Measurements from ENCODE around the gene RNF183.

Gene RNF183

DNA sequence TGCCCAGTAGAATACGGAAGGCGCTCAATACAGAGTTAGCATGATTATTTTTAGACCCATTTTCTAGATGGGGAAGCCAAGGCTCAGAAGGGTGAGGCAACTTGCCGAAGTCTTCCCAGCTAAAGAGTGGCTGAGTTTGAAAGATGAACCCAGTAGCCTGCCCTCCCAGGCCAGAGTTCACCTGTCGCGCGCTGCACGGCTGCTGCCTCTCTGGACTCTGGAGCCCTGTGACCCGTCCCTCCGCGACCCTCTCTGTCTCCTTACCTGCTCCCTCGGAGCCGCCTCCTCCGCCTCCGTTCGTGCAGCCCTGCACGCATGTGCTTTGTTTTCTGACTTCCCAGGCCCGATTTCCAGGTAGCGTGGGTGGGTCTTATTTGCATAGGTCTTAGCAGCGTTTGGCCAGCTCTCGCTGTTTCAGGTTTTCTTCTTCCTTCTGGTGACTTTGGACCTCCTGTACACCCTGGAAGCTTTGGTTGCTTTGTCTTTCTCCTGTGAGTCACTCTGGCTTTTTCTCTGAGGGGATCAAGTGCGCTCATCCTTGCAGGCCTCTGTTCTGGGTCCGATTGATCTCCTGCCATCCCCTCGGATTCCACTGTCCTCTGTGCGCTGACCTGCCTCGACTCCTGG is at the start of gene RNF183:
Gene RNF183, minus strand, starts transcription at position 585 of the 627 bp plus-strand sequence. CDS start 5,192 bp downstream, outside the sequence.
- no peak for DNase-seq (ENCODE audit: low spot score)

GRCh38 chr9:113352411-113352810 is 49.2 kb upstream of the RNF183 start:
- DNase-seq (ENCODE audit: low spot score): no peak

GRCh38 chr9:113352006-113352405 is 48.8 kb upstream of the RNF183 start:
- no peak for DNase-seq (ENCODE audit: low spot score)

DNA sequence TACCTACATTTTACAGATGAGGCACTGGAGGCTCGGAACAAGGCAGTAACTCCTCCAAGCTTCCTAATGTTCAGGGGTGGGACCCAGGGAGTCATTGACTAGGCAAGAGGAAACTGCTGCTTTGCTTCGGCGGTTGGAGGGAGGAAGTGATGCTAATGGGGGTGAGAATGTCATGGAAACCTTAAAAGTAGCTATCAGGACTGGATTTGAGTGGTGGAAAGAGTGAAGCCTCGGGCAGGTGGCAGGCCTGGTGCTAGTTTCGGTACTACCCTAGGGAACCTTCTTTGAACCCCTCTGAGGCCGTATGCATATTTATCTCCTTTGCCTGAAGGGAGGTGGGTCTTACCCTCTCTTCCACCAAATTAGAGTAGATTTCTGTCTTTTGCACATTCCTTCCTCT is 47.8 kb upstream of the RNF183 start:
- no peak for DNase-seq (ENCODE audit: low spot score)

DNA sequence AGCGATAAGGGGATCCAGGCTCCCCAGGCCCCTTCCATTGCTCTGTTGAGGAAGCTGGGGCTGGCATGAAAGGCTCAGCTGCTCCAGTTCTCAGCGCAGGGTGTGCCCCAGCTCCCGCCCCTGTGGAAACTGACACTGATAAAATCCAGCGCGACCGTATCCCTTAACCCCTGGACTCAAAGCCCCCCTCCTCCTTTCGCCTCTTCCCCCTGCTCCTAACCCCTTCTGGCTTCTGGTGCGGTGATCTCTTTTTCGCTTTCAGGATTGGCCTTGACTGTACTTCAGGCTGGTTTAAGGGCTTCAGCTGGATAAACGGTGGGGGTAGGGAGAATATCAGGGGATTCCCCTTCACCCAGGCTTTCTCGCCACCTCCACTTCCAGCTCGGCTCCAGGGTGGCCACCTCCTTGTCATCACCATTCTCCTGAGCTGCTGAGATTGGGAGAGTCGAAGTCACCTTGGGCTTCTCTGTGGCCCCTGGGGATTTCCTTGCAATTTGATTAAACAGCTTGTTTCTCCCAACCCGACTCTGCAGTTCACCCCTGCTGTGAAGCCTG is 47.0 kb upstream of the RNF183 start:
- DNase-seq (ENCODE audit: low spot score): no peak

DNA sequence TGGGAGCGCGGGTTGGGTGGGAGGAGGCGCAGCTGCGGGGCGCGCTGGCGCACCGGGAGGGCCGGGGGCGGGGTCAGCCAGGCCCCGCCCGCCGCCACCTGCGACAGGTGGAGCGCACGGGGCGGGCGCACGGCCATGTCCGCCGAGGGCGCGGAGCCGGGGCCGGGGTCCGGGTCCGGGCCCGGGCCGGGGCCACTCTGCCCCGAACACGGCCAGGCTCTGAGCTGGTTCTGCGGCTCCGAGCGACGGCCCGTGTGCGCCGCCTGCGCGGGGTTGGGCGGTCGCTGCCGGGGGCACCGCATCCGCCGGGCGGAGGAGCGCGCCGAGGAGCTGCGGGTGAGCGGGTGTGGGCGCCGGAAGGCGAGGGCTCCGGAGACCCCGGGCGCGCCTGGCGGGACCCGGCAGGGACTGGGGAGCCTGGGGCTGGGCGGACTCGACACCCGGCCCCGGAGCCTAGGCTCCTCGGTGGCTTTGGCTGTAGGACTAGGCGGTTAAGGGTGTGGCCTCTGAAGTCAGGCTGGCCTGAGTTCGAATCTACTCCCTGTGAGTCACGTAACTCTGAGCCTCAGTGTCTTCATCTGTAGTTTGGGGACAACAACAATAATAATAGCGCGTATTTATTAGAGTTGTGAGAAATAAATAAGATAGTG is 46.4 kb upstream of the RNF183 start, which contains the start of gene BSPRY:
Gene BSPRY, plus strand, starts transcription at position 97 of the 650 bp plus-strand sequence. Its CDS starts 39 bp downstream, at position 136.
- peak; percentile 69 for DNase-seq (ENCODE audit: low spot score)

- DNase-seq (ENCODE audit: low spot score): no peak
Observed at GRCh38 chr9:113349066-113349444, 45.9 kb upstream of the RNF183 start.

- no peak for DNase-seq (ENCODE audit: low spot score)
Observed at GRCh38 chr9:113348437-113348836, 45.3 kb upstream of the RNF183 start.

GRCh38 chr9:113345671-113346070 is 42.5 kb upstream of the RNF183 start:
- DNase-seq (ENCODE audit: low spot score): no peak

DNA sequence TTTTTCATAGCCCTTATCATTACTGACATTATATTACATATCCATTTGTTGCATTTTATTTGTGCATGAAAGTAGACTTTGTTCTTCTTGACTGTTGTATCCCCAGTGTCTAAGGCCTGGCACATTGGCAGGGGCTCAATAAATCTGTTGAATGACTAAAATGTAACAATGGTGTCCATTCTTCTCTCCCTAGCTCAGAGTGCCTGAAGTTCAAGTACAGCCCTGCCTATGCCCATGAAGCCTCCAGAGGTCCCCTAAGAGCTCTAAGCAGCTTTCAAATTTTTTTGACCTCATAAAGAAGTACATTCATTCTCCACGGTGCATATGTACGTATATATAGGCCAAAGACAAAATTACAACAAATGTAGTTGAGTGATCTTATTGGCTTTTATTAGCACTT is 42.0 kb upstream of the RNF183 start:
- no peak for DNase-seq (ENCODE audit: low spot score)

DNA sequence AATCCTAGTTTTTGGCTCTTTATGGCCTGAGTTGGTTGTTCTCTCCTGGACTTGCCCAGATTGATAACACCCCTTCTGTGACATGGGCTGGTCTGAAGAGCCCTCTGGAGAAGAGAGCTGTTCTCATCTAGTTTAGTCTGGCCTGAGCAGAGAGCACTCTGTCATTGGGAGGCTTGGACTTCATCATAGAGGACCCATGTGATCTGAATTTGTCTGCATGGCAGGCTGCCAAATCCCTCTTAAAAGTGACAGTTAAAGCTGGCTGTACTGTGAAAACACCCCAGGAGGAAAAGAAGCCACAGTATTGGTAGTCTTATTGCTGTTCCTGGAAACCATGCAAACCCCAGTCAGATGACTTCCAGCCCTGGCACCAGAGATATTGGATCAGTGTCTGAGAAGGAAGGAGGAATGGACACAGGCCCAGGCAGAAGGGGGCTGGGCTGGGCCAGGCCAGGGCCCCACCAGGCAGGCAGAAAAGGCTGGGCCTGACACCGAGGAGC is 40.6 kb upstream of the RNF183 start:
- peak; percentile 8 for DNase-seq (ENCODE audit: low spot score)

DNA sequence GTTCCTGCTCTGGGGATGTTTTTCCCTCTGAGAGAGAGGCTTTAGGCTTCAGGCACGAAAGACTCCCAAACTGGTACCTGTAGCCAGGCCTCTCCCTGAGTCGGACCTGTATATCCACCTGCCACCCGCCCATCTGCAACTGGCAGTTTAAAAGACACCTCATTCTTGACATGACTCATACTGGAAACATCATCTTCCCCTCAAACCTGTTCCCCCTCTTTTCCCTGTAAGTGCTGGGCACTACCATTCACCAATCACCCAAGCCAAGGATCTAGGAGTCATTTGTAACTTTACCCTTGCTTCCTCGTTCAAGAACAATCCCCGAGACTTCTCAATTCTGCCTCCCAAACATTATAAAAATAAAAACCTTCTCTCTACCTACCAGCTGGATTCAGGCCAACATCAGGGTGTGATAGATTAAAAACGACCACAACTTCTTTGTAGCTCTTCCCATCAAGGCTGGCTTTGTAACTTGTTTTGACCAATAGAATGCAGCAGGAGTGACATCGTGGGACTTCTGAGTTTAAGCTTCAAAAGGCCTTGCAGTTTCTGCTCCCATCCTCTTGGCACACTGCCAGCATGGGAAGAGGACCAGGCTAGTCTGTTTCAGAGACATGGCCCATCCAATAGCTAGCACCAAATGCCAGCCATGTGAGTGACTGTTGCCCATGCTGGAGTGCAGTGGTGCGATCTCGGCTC is 38.7 kb upstream of the RNF183 start:
- DNase-seq (ENCODE audit: low spot score): peak; percentile 70

DNA sequence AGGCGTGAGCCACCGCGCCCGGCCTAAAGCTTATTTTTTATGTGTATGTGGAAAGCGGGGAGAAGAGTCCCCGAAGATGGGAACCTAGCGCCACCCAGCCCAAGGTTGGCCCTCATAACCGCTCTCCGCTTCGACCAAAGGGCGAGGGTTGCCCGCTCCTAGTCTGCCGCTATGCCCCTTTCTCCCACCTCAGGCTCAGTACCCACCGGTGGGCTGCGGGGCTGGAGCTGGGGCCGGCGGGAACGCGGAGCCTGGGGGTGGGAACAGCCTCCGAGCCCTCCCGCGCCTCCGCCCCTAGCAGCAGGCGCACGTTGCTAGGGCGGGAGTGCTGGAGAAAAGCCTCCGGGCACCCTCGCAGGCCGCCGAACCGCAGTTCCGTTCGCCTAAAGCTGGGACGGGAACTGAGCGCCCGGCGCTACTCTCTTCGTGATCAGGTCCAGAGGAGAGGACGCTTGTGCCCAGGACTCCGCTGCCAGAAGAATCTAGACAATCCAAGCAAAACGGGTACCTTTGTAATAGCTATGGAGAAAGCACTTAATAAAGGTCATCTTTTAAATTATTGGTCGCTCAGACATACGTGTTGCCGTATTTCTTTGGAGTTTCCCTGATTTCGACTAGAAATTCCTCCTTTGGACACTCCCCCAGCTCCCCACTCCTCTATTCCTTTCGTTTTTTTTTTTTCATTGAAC is 37.0 kb upstream of the RNF183 start, which contains the start of gene WDR31:
Gene WDR31, minus strand, starts transcription at position 265 of the 689 bp plus-strand sequence. CDS start 8,253 bp downstream, outside the sequence.
- DNase-seq (ENCODE audit: low spot score): peak; percentile 89

DNA sequence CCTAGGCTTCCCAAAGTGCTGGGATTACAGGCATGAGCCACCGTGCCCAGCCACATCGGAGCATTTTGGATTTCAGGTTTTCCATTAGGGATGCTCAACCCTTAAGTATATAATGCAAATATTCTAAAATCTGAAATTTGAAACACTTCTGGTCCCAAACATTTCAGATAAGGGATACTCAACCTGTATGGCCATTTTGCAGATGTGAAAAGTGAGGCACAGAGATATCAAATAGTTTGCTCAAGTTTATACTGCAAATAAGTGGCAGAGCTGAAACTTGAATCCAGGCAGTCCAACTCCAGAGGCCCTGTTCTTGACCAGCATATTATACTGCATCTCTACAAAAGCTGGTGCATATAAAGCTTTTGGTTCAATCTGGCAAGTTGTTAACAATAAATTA is 34.5 kb upstream of the RNF183 start:
- DNase-seq (ENCODE audit: low spot score): no peak

- no peak for DNase-seq (ENCODE audit: low spot score)
Observed at GRCh38 chr9:113331780-113332179, 28.6 kb upstream of the RNF183 start.

DNA sequence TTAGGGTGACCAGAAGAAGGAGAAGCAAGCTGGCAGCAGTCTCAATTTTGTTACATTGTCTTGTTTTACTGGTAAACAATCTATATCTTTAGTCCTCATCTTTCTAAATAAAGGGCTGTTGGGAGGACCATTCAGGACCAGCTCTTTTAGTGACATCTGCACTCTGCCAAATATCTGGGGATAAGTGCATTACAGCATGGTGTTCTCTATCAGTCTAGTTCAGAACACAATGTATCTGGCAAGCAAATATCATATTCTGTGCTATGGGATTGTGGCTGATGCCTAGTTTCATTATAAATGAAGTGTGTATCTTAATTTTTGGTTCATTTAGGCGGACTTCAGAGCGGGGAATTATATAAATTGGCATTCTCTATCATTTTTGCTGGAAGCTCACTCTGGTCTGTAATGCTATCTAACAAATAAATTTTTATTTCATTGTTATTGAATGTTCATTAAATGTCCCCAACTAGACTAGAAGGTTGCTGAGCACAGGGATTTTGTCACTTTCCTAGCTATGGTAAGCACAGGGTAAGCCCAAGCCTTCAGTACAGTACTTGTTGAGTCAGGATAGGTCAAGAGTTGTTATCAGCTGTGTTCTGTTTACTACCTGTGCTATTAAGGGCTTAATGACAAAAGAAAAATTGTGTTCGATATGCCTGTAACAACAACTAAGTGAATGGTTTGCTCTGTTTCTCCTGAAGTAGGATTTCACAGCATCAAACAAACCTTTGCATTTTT is 25.0 kb upstream of the RNF183 start:
- DNase-seq (ENCODE audit: low spot score): no peak

GRCh38 chr9:113326230-113326629 is 23.1 kb upstream of the RNF183 start:
- no peak for DNase-seq (ENCODE audit: low spot score)

DNA sequence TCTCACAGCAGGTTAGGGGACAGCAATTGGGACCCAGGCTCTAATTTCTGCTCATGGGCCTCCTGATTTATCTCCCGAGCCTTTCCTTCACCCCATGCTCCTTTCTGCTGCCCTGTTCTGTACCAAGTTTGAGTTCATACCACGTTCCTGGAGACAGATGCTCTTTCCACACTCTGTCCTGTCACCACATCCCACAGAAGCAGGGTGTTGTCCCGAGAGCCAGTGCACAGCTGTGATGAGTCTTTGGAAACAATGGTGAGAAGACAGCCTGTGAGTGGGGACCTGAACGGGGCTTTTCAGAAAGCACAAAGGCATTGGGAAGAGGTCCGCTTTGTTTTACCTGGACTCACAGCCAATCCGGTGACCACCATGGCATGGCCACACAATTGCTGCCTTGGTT is 19.5 kb upstream of the RNF183 start:
- no peak for DNase-seq (ENCODE audit: low spot score)

DNA sequence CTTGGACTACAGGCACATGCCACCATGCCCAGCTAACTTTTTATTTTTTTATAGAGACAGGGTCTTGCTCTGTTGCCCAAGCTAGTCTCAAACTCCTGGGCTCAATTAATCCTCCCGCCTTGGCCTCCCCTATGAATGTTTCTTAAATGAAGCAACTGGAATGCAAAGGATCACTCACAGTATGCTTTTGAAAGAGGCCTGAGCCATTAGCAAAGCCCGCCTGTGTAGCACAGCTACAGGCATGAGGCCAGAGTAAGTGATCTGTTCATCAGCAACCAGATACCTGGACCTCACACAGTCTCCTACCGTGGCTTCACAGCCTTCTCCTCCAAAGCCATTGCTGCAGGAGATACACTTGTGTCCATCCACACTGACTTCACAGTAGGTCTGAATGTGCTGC is 16.9 kb upstream of the RNF183 start:
- DNase-seq (ENCODE audit: low spot score): no peak

- no peak for DNase-seq (ENCODE audit: low spot score)
Observed at GRCh38 chr9:113319054-113319453, 15.9 kb upstream of the RNF183 start.

DNA sequence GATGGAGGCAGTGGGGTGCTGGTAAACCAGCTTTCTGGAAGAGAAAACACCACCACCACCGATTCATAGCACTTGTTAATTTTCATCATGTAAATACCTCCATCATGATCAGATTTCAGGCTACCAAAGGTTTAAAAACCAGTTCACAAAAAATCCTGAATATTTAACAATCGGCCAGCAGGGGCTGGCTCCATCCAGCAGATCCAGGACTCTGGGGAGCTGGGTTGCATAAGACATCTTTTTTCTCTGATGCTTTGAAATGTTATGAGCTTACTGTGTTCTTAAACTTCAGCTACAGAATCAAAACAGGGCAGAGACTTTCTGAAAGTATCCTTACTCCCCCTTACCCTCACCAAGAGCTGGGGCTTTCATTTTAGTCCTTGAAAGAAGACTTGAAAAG is 14.6 kb upstream of the RNF183 start:
- no peak for DNase-seq (ENCODE audit: low spot score)

Measured in LoVo (cell line).